Esophagus squamous epithelium (tissue), 5 donors: ENCODE measurements around the gene FLCN. TPM values are rescaled to one million over a fixed set of nuclear protein-coding genes. Genes with fewer than 3 reads are reported as not detected.
A peak's percentile ranks its signal among the peaks of the same experiment; 100 is the strongest.

ENCODE experiments used
- DNase-seq: peaks from one replicate; lab custom pipeline; 2025; lab: John Stamatoyannopoulos, UW
- H3K27ac ChIP-seq, 4 donors: fragments of 200-600 bp; sonication (generic); one replicate each; pipeline ENCODE4 v1.5.1; 2016 to 2019; ENCODE audit warnings: mild to moderate bottlenecking in 1 of 4
- H3K27me3 ChIP-seq, 4 donors: fragments of 200-600 bp; sonication (generic); 1 replicate in 3 of 4; 2 replicates in 1 of 4; pipeline versions ENCODE4 v1.5.1 to v1.6.0; 2017 to 2021; ENCODE audit warnings: antibody characterized with exemption in 1 of 4
- H3K36me3 ChIP-seq, 3 donors: fragments of 200-600 bp; sonication (generic); one replicate each; pipeline ENCODE4 v1.5.1; 2016 to 2019
- H3K4me1 ChIP-seq, 3 donors: fragments of 200-600 bp; sonication (generic); one replicate each; pipeline ENCODE4 v1.5.1; 2017 to 2019
- H3K4me3 ChIP-seq, 4 donors: fragments of 200-600 bp; sonication (generic); 1 replicate in 3 of 4; 2 replicates in 1 of 4; pipeline ENCODE4 v1.5.1; 2016 to 2019; ENCODE audit warnings: mild to moderate bottlenecking in 2 of 4, moderate library complexity in 1 of 4
- H3K9me3 ChIP-seq, 3 donors: fragments of 200-600 bp; sonication (generic); one replicate each; pipeline ENCODE4 v1.5.1; 2016 to 2019
- CTCF ChIP-seq, 6 experiments: fragments of 450-650 bp in 4 of 6; fragments of 200-600 bp in 2 of 6; sonication (generic) in 2 of 6; IDR thresholded peaks; one replicate each; pipeline ENCODE4 v1.5.1; 2016 to 2019; ENCODE audit warnings: antibody characterized with exemption in 6 of 6, mild to moderate bottlenecking in 4 of 6, moderate library complexity in 4 of 6
- POLR2A ChIP-seq, 4 donors: fragments of 450-650 bp; IDR thresholded peaks; one replicate each; pipeline ENCODE4 v1.6.1; 2017; ENCODE audit warnings: antibody characterized with exemption in 4 of 4, mild to moderate bottlenecking in 4 of 4, moderate library complexity in 3 of 4
- WGBS, 2 donors: methylation state at CpG; one replicate each; pipeline ENCODE4 v1.1.5; 2018; 5-methylcytosine and 5-hydroxymethylcytosine counted together
- intact Hi-C: fragments of 100-400 bp; cut with DNase I; formaldehyde crosslinking; loops from one replicate; pipeline ENCODE4 v1.15.0; 2022
- total RNA-seq, 4 donors: library from RNA; depleted of rRNA; stranded (reverse); fragments of >200 nt; gene quantifications; one replicate each; pipeline ENCODE4 v1.1.0, GENCODE V29; 2016
- donor health status: DM: yes; HTN: yes; CAD: no.

Gene FLCN
- total RNA-seq, 4 donors from 2014 or later, result 11.6 to 27.5 (median 12.4) TPM

- intact Hi-C loops, result no loop called here
- no peak overlapping the region for H3K27ac ChIP-seq
- no peak for DNase-seq
- no peaks in the 10 kb centered on the region for H3K27me3 ChIP-seq
- no peak overlapping the region for H3K4me3 ChIP-seq
- TF ChIP-seq POLR2A (IDR thresholded peaks at IDR 0.05) (no peak), CTCF (IDR thresholded peaks at IDR 0.05) (no peak)
- H3K4me1 ChIP-seq, result peaks cover 0 to 13% (median 0%) of the 10 kb centered on the region in 3 donors
- 85 to 87% methylated on average over 13 to 15 of the region's 16 CpGs for WGBS, 2 donors
- H3K36me3 ChIP-seq, result peaks cover 54 to 100% (median 60%) of the 10 kb centered on the region in 3 donors
- H3K9me3 ChIP-seq, result no peaks in the 10 kb centered on the region
These were observed 20.2 kb downstream of the FLCN start for GRCh38 chr17:17216776-17217175.

- Histone ChIP-seq H3K27ac (no peak overlapping the region), H3K4me3 (no peak overlapping the region), H3K36me3 (peaks cover 50 to 100% (median 56%) of the 10 kb centered on the region in 3 donors), H3K4me1 (peaks cover 0 to 9% (median 0%) of the 10 kb centered on the region in 3 donors), H3K27me3 (no peaks in the 10 kb centered on the region), H3K9me3 (no peaks in the 10 kb centered on the region)
- TF ChIP-seq CTCF (IDR thresholded peaks at IDR 0.05) (no peak), POLR2A (IDR thresholded peaks at IDR 0.05) (no peak)
- no peak for DNase-seq
- intact Hi-C loops, result no loop called here
- 86 to 89% methylated on average over 4 to 9 of the region's 17 CpGs for WGBS, 2 donors
These were observed 20.7 kb downstream of the FLCN start for GRCh38 chr17:17216236-17216635.

- intact Hi-C loops, result no loop called here
- H3K9me3 ChIP-seq, result no peaks in the 10 kb centered on the region
- no peaks in the 10 kb centered on the region for H3K27me3 ChIP-seq
- TF ChIP-seq CTCF (IDR thresholded peaks at IDR 0.05), result no peak
- TF ChIP-seq POLR2A (IDR thresholded peaks at IDR 0.05), result no peak
- peaks cover 43 to 100% (median 49%) of the 10 kb centered on the region in 3 donors for H3K36me3 ChIP-seq
- H3K4me3 ChIP-seq, result no peak overlapping the region
- H3K4me1 ChIP-seq, result peaks cover 0 to 2% (median 0%) of the 10 kb centered on the region in 3 donors
- no peak for DNase-seq
- no peak overlapping the region for H3K27ac ChIP-seq
- 85 to 91% methylated on average over 5 to 7 of the region's 8 CpGs for whole genome bisulfite sequencing, 2 donors
These were observed 21.4 kb downstream of the FLCN start for GRCh38 chr17:17215575-17215974.

- intact Hi-C loops, result no loop called here
- no peak for TF ChIP-seq CTCF (IDR thresholded peaks at IDR 0.05)
- TF ChIP-seq POLR2A (IDR thresholded peaks at IDR 0.05), result no peak
- 91 to 92% methylated on average over 15 to 18 of the region's 27 CpGs for WGBS, 2 donors
- H3K27ac ChIP-seq, result no peak overlapping the region
- H3K9me3 ChIP-seq, result no peaks in the 10 kb centered on the region
- H3K4me3 ChIP-seq, result no peak overlapping the region
- DNase-seq, result no peak
- peaks cover 37 to 93% (median 49%) of the 10 kb centered on the region in 3 donors for H3K36me3 ChIP-seq
- H3K4me1 ChIP-seq, result no peaks in the 10 kb centered on the region
- no peaks in the 10 kb centered on the region for H3K27me3 ChIP-seq
These were observed 22.1 kb downstream of the FLCN start for GRCh38 chr17:17214646-17215436.

- TF ChIP-seq POLR2A (IDR thresholded peaks at IDR 0.05) (no peak), CTCF (IDR thresholded peaks at IDR 0.05) (no peak)
- Histone ChIP-seq H3K27me3 (no peaks in the 10 kb centered on the region), H3K27ac (peak overlapping the region in 1 of 4 donors; percentile 13), H3K4me3 (no peak overlapping the region), H3K36me3 (peaks cover 30 to 82% (median 44%) of the 10 kb centered on the region in 3 donors), H3K4me1 (no peaks in the 10 kb centered on the region), H3K9me3 (no peaks in the 10 kb centered on the region)
- DNase-seq, result no peak
- WGBS, 2 donors, result 59 to 81% methylated on average over 6 to 8 of the region's 10 CpGs
- intact Hi-C loops, result no loop called here
These were observed 23.2 kb downstream of the FLCN start for GRCh38 chr17:17213775-17214174.
